Sigmoid colon (tissue), 4 donors: Measurements from ENCODE around the gene HDDC3.

Source experiments
- CTCF ChIP-seq, 4 experiments: fragments of 450-650 bp in 3 of 4; fragments of 200-600 bp in 1 of 4; IDR thresholded peaks; one replicate each; pipeline ENCODE4 v1.5.1; 2016 to 2019; ENCODE audit warnings: antibody characterized with exemption in 4 of 4, mild to moderate bottlenecking in 3 of 4, moderate library complexity in 2 of 4
- EP300 ChIP-seq, 4 donors: sonication (generic); formaldehyde crosslinking; IDR thresholded peaks; one replicate each; pipeline ENCODE4 v1.6.1; 2017; ENCODE audit warnings: antibody characterized with exemption in 4 of 4

GRCh38 chr15:90950676-90951075 is 18.3 kb upstream of the HDDC3 start:
- TF ChIP-seq CTCF (IDR thresholded peaks at IDR 0.05) (no peak), EP300 (IDR thresholded peaks at IDR 0.05) (no peak)
